ENCODE results near the gene COL11A1.

The COL11A1 gene

DNA sequence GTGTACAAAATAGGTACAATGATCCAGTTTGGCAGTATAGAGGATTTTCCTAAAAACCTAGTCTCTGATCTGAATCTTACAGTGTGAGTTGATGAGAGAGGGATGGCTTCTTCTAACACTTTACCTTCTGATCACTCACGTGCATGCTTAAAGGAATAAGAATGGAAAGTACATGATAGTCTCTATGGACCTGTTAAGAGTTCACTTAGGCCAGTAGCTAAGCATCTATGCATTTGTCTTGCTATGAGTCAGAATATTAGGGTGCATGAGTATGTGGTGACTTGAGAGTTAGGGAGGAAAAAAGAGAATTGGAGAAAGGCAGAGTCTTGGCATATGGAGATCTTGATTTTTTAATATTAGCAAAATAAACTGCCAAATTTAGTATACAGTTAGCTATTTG is 206.3 kb downstream of the COL11A1 start:
- TF ChIP-seq, protein P1, sequence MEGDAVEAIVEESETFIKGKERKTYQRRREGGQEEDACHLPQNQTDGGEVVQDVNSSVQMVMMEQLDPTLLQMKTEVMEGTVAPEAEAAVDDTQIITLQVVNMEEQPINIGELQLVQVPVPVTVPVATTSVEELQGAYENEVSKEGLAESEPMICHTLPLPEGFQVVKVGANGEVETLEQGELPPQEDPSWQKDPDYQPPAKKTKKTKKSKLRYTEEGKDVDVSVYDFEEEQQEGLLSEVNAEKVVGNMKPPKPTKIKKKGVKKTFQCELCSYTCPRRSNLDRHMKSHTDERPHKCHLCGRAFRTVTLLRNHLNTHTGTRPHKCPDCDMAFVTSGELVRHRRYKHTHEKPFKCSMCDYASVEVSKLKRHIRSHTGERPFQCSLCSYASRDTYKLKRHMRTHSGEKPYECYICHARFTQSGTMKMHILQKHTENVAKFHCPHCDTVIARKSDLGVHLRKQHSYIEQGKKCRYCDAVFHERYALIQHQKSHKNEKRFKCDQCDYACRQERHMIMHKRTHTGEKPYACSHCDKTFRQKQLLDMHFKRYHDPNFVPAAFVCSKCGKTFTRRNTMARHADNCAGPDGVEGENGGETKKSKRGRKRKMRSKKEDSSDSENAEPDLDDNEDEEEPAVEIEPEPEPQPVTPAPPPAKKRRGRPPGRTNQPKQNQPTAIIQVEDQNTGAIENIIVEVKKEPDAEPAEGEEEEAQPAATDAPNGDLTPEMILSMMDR (IDR thresholded peaks at IDR 0.05): no peak
- no peak for TF ChIP-seq ZFX (IDR thresholded peaks at IDR 0.05; ENCODE audit: borderline replicate concordance)
- H3K27ac ChIP-seq: no peak overlapping the region

DNA sequence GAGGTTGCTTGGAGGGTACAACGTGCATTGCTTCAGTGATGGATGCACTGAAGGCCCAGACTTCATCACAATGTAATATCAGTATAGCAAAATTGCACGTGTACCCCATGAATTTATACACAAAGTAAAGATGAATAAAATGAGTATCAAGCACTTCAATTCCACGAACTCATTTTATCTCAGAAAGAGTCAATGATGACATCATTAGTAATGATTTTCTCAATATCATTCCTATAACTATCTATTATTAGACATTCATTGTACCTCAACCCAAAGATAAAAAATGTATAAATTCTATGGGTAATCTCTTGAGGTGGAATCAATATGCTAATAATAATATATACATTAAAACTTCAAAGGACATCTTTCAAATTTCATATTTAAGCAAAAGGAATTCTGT is 208.4 kb downstream of the COL11A1 start:
- H3K27ac ChIP-seq: no peak overlapping the region
- TF ChIP-seq ZFX (IDR thresholded peaks at IDR 0.05; ENCODE audit: borderline replicate concordance): no peak
- TF ChIP-seq, protein P1 (IDR thresholded peaks at IDR 0.05): no peak

DNA sequence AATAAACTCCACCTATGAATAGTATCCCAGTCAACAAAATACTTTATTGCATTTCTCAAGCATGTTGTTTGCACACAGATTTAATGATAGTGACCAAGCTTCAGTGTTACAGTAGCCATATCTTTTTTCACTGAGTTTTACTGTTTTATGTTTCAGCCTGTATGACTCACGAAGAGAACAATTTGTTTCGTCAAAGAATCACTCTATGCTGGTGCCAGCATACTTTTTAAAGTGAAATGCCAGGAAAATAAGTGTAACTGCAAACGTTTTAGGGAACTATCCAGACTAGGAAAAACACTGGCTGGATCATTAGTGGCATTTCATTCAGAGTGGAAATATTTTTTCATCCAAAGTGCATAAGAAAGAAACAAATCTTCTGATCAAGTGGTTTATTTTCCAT is 210.8 kb downstream of the COL11A1 start:
- no peak for TF ChIP-seq ZFX (IDR thresholded peaks at IDR 0.05; ENCODE audit: borderline replicate concordance)
- TF ChIP-seq, protein P1 (IDR thresholded peaks at IDR 0.05): no peak
- H3K27ac ChIP-seq: no peak overlapping the region

DNA sequence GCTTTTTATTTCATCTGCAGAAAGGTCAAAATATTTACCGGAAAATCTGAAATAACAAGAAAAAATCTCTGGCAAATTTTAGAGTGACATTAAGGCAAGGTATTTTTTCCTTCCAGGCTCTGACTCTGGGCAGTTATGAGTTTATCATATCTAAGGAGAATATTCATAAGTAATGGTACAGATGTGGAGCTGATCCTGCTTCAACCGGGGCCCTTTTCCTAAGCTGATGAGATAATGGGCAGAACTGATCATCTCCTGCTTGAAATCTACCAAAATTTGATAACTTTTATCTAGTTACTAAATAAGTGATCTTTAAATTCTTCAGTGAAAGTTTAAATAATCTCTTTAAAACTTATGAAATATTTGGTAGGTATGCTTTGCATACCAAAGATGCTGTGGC is 211.6 kb downstream of the COL11A1 start:
- TF ChIP-seq, protein P1 (IDR thresholded peaks at IDR 0.05): no peak
- no peak for TF ChIP-seq ZFX (IDR thresholded peaks at IDR 0.05; ENCODE audit: borderline replicate concordance)
- no peak overlapping the region for H3K27ac ChIP-seq

DNA sequence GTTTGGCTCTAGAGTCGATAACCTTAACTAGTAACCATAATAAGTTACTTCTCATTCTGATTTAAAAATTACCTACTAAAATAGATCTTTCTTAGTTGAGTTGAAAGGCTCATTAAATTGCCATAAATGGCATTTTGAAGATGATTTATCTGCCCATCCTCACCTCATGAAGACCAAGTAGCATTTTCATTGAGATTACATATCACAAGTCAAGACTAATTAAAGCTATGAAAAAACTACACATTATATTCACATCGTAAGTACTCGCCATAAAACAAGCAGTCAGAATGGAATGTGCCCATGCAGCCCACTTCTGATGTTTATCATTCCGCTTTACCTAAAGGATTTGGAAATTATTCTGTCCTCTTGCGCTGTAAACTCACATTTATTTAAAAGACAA is 212.0 kb downstream of the COL11A1 start:
- no peak overlapping the region for H3K27ac ChIP-seq
- TF ChIP-seq, protein P1 (IDR thresholded peaks at IDR 0.05): no peak
- no peak for TF ChIP-seq ZFX (IDR thresholded peaks at IDR 0.05; ENCODE audit: borderline replicate concordance)

DNA sequence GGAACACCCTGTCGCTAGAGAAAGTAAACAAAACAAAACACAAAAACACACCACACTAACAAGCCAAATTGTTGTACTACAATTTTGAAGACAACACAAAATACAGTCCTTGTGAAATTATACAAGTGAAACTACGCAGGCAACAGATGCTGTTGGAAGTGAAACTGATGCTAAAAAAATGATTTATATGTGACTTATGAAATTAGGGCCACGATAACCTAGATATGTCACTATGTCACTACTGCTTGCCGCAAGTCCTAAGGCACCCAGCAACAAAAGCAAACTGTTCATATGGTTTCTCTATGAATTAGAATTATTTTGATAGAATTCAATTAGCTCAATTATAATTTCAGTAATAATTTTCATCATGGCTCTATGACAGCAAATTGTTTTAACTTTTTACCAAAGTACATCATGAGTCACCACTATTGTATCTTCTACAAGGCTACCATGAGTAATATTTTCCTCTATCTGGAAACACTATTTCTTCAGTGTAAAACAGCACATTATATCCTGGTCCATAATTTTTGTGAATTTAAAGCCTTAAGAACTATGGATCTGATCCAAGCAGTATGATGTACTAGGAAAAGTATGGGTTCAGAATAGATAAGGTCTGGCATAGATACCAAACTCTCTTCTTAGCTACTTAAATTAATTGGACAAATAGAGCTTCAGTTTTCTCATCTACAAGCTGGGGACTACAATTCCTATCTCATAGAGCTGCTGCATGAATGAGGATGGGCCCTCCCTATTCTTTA is 216.3 kb downstream of the COL11A1 start:
- H3K27ac ChIP-seq: no peak overlapping the region

DNA sequence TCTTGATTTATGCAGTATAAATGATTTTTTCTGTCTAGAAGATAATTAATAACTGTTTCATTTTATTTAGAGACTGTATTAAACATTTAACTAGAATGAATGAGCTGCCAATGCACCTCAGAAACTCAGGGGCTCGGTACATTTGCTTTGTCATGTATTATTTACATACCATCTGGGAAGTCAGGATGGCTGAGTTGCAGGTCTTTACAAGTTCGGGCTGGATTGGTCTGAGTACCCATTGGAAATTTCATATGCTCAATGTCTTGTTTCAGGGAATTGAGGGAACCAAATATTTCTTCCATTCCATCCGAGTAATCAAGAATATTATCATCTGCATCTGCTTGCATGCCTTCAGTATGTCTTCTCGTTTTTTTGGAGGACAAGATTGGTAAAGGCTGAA is 221.7 kb downstream of the COL11A1 start:
- TF ChIP-seq, protein P1 (IDR thresholded peaks at IDR 0.05): no peak
- no peak for TF ChIP-seq ZFX (IDR thresholded peaks at IDR 0.05; ENCODE audit: borderline replicate concordance)
- H3K27ac ChIP-seq: no peak overlapping the region

More for the DNA sequence above, 216.3 kb downstream of the COL11A1 start:
- no peak for TF ChIP-seq ZFX (IDR thresholded peaks at IDR 0.05; ENCODE audit: borderline replicate concordance)
- TF ChIP-seq, protein P1 (IDR thresholded peaks at IDR 0.05): no peak
